ENCODE data around the gene AUTS2. TPM values are rescaled to one million over a fixed set of nuclear protein-coding genes. Genes with fewer than 3 reads are reported as not detected.

Gene AUTS2
- total and polyA plus RNA-seq, 2 experiments from 2014 or later = 32.0 to 91.0 TPM

DNA sequence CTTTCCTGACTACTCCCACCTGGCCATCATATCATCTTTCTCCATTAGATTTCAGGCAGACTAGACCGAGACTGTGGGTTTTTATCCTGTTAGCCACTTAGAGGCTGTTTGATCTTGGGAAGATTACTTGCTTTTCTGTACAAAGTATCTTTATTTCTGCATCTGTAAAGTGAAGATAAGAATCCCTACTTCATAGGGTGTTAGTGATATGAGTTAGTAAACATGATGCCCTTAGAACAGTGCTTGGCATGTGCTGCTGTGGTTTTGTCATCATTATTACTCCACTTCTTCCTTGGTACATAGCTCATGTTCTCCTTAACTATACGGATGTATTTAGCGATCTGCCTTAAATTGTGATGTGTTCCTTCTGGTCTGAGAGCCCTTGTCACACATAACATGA is 165.2 kb downstream of the AUTS2 start:
- no peaks in the 10 kb centered on the region for H3K27me3 ChIP-seq (ENCODE audit: insufficient read depth)
- no peaks in the 10 kb centered on the region for H3K36me3 ChIP-seq (ENCODE audit: insufficient read depth)
- H3K4me2 ChIP-seq = no peak overlapping the region
- no peaks in the 10 kb centered on the region for H3K79me2 ChIP-seq (replicated peaks; ENCODE audit: insufficient read depth)
- H3K4me3 Mint-ChIP-seq = no peak overlapping the region
- DNase-seq (ENCODE audit: low spot score) (no peak), ATAC-seq (no peak)
- H3F3A ChIP-seq (replicated peaks; ENCODE audit: low read depth) = no peaks in the 10 kb centered on the region
- H3K9me2 ChIP-seq (ENCODE audit: insufficient read depth) = no peaks in the 10 kb centered on the region
- H4K20me1 ChIP-seq (replicated peaks; ENCODE audit: insufficient read depth) = no peaks in the 10 kb centered on the region
- no peak overlapping the region for H3K27ac ChIP-seq (ENCODE audit: low read depth)
- H2AFZ ChIP-seq = no peak overlapping the region
- TF ChIP-seq ZNF462 (CRISPR knock-in tag; IDR thresholded peaks at IDR 0.05) = no peak
- no peak for TF ChIP-seq JUNB (IDR thresholded peaks at IDR 0.05; ENCODE audit: unreplicated experiment)
- no peak for TF ChIP-seq EZH2 (IDR thresholded peaks at IDR 0.05; ENCODE audit: low read depth, unreplicated experiment)
- TF ChIP-seq CREB1 (CRISPR knock-in tag; IDR thresholded peaks at IDR 0.05; ENCODE audit: low read depth) = no peak
- no peak for TF ChIP-seq ZNF331 (CRISPR knock-in tag; IDR thresholded peaks at IDR 0.05; ENCODE audit: low read depth)
- TF ChIP-seq STAT1 (IDR thresholded peaks at IDR 0.05; ENCODE audit: unreplicated experiment) = no peak
- TF ChIP-seq, protein P1, sequence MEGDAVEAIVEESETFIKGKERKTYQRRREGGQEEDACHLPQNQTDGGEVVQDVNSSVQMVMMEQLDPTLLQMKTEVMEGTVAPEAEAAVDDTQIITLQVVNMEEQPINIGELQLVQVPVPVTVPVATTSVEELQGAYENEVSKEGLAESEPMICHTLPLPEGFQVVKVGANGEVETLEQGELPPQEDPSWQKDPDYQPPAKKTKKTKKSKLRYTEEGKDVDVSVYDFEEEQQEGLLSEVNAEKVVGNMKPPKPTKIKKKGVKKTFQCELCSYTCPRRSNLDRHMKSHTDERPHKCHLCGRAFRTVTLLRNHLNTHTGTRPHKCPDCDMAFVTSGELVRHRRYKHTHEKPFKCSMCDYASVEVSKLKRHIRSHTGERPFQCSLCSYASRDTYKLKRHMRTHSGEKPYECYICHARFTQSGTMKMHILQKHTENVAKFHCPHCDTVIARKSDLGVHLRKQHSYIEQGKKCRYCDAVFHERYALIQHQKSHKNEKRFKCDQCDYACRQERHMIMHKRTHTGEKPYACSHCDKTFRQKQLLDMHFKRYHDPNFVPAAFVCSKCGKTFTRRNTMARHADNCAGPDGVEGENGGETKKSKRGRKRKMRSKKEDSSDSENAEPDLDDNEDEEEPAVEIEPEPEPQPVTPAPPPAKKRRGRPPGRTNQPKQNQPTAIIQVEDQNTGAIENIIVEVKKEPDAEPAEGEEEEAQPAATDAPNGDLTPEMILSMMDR (conservative IDR thresholded peaks at IDR 0.05; ENCODE audit: low read depth in 2 of 2) = no peak
- no peak for TF ChIP-seq EZH2phosphoT487 (IDR thresholded peaks at IDR 0.05; ENCODE audit: unreplicated experiment)
- TF ChIP-seq ETS1 (IDR thresholded peaks at IDR 0.05) = no peak
- TF ChIP-seq, protein P2, sequence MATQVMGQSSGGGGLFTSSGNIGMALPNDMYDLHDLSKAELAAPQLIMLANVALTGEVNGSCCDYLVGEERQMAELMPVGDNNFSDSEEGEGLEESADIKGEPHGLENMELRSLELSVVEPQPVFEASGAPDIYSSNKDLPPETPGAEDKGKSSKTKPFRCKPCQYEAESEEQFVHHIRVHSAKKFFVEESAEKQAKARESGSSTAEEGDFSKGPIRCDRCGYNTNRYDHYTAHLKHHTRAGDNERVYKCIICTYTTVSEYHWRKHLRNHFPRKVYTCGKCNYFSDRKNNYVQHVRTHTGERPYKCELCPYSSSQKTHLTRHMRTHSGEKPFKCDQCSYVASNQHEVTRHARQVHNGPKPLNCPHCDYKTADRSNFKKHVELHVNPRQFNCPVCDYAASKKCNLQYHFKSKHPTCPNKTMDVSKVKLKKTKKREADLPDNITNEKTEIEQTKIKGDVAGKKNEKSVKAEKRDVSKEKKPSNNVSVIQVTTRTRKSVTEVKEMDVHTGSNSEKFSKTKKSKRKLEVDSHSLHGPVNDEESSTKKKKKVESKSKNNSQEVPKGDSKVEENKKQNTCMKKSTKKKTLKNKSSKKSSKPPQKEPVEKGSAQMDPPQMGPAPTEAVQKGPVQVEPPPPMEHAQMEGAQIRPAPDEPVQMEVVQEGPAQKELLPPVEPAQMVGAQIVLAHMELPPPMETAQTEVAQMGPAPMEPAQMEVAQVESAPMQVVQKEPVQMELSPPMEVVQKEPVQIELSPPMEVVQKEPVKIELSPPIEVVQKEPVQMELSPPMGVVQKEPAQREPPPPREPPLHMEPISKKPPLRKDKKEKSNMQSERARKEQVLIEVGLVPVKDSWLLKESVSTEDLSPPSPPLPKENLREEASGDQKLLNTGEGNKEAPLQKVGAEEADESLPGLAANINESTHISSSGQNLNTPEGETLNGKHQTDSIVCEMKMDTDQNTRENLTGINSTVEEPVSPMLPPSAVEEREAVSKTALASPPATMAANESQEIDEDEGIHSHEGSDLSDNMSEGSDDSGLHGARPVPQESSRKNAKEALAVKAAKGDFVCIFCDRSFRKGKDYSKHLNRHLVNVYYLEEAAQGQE (IDR thresholded peaks at IDR 0.05; ENCODE audit: unreplicated experiment) = no peak
- no peak for TF ChIP-seq NANOG (IDR thresholded peaks at IDR 0.05; ENCODE audit: borderline replicate concordance)
- TF ChIP-seq POLR2AphosphoS5 (IDR thresholded peaks at IDR 0.05; ENCODE audit: low read depth) = no peak
- no peak for TF ChIP-seq ZNF114 (CRISPR knock-in tag; IDR thresholded peaks at IDR 0.05)
- no peaks in the 10 kb centered on the region for H3K36me3 Mint-ChIP-seq (ENCODE audit: low read depth)
- no peak overlapping the region for H3K4me3 ChIP-seq
- H3K4me1 ChIP-seq (ENCODE audit: insufficient read depth) = 0 out of 2 replicates have a peak, but pooled peaks cover 5% of the 10 kb centered on the region
- H3K27ac Mint-ChIP-seq = no peak overlapping the region
- H3K9me3 Mint-ChIP-seq = no peaks in the 10 kb centered on the region
- H3K4me1 Mint-ChIP-seq = peaks cover 11% of the 10 kb centered on the region; the same call in 2 of the 3 replicates
- no peaks in the 10 kb centered on the region for H3K27me3 Mint-ChIP-seq (ENCODE audit: insufficient read depth, low read depth, poor library complexity)

All from GM23338 (cell line).